GM18520 (cell line): Measurements from ENCODE around the gene GRHL1.
A peak's percentile ranks its signal among the peaks of the same experiment; 100 is the strongest.

Source experiments
- ATAC-seq: cut with Tn5 transposase; IDR thresholded peaks from one replicate; pipeline ENCODE4 v1.9.1; 2021; ENCODE audit not compliant: unreplicated experiment

Gene GRHL1

GRCh38 chr2:9946818-9947217 is 4.7 kb upstream of the GRHL1 start:
- ATAC-seq = no peak

- no peak for ATAC-seq
Measured at GRCh38 chr2:9948721-9949120, 2.8 kb upstream of the GRHL1 start.

GRCh38 chr2:9949239-9949991 is 2.1 kb upstream of the GRHL1 start:
- ATAC-seq = no peak

- no peak for ATAC-seq
Measured at GRCh38 chr2:9949992-9950520, 1.4 kb upstream of the GRHL1 start.

- ATAC-seq = peak; percentile 18
Measured at GRCh38 chr2:9950521-9951271, 797 bp upstream of the GRHL1 start.

- no peak for ATAC-seq
Measured at GRCh38 chr2:9951272-9951521, 296 bp upstream of the GRHL1 start.

GRCh38 chr2:9952286-9952737 is 819 bp downstream of the GRHL1 start:
- ATAC-seq = no peak

- ATAC-seq = no peak
Measured at GRCh38 chr2:9952856-9953503, 1.5 kb downstream of the GRHL1 start.

GRCh38 chr2:9954136-9954535 is 2.6 kb downstream of the GRHL1 start:
- ATAC-seq = no peak

- no peak for ATAC-seq
Measured at GRCh38 chr2:9958057-9958456, 6.6 kb downstream of the GRHL1 start.

- no peak for ATAC-seq
Measured at GRCh38 chr2:9959262-9959661, 7.8 kb downstream of the GRHL1 start.

- ATAC-seq = no peak
Measured at GRCh38 chr2:9961013-9961412, 9.5 kb downstream of the GRHL1 start.

- ATAC-seq = no peak
Measured at GRCh38 chr2:9964334-9964980, 13.0 kb downstream of the GRHL1 start.

- no peak for ATAC-seq
Measured at GRCh38 chr2:9965119-9965822, 13.8 kb downstream of the GRHL1 start.

- no peak for ATAC-seq
Measured at GRCh38 chr2:9966491-9967022, 15.1 kb downstream of the GRHL1 start.

GRCh38 chr2:9967053-9967775 is 15.7 kb downstream of the GRHL1 start:
- no peak for ATAC-seq

- no peak for ATAC-seq
Measured at GRCh38 chr2:9968553-9969497, 17.3 kb downstream of the GRHL1 start.

GRCh38 chr2:9970200-9971044 is 18.9 kb downstream of the GRHL1 start:
- no peak for ATAC-seq
